ENCODE measurements around the gene POGK.

POGK gene

GRCh38 chr1:166811691-166812090 is 27.6 kb upstream of the POGK start:
- no peak overlapping the region for H2BK15ac ChIP-seq (ENCODE audit: low read length)
- H2AK5ac ChIP-seq (ENCODE audit: low read depth, low read length), result no peak overlapping the region
- H3K9ac ChIP-seq (ENCODE audit: low read depth, low read length, poor library complexity), result no peak overlapping the region
- no peaks in the 10 kb centered on the region for H3K36me3 ChIP-seq (replicated peaks in 1 of 2; ENCODE audit: control insufficient read depth in 2 of 2, insufficient read depth in 2 of 2, low read length in 2 of 2)
- WGBS, 2 donors (ENCODE audit: extremely low coverage in 2 of 2, insufficient read length in 2 of 2, insufficient replicate concordance in 1 of 2), result no CpG with 5 or more reads among the region's 2 CpGs
- no peaks in the 10 kb centered on the region for H3K9me3 ChIP-seq (replicated peaks in 1 of 2; ENCODE audit: control insufficient read depth in 2 of 2, insufficient read depth in 1 of 2, low read depth in 1 of 2, low read length in 2 of 2)
- H3K27me3 ChIP-seq (ENCODE audit: control insufficient read depth in 3 of 3, insufficient read depth in 3 of 3, low read depth in 1 of 3, low read length in 3 of 3), result no peaks in the 10 kb centered on the region
- H2AFZ ChIP-seq (ENCODE audit: low read length), result no peak overlapping the region
- no peak overlapping the region for H3K4me3 ChIP-seq (ENCODE audit: low read length in 2 of 2)
- H4K8ac ChIP-seq (ENCODE audit: low read depth, low read length), result no peak overlapping the region
- H3K4me2 ChIP-seq (ENCODE audit: insufficient read depth, low read length, poor library complexity, severe bottlenecking), result no peak overlapping the region
- no peak overlapping the region for H2BK12ac ChIP-seq (ENCODE audit: low read length)
- H3K79me1 ChIP-seq (ENCODE audit: low read depth, low read length), result no peaks in the 10 kb centered on the region
- no peak overlapping the region for H3K4ac ChIP-seq (ENCODE audit: low read length)
- H3K23ac ChIP-seq (ENCODE audit: low read depth, low read length, poor library complexity), result no peak overlapping the region
- H3K18ac ChIP-seq (ENCODE audit: low read length), result no peak overlapping the region
- H4K91ac ChIP-seq (ENCODE audit: low read depth, low read length, poor library complexity), result no peak overlapping the region
- DNase-seq (ENCODE audit: low spot score), result no peak
- H2BK120ac ChIP-seq (ENCODE audit: low read depth, low read length), result no peak overlapping the region
- peaks cover 0 to 9% of the 10 kb centered on the region in 2 donors for H3K4me1 ChIP-seq (ENCODE audit: control insufficient read depth in 2 of 2, insufficient read depth in 1 of 2, low read depth in 1 of 2, low read length in 2 of 2)
- no peak overlapping the region for H3K27ac ChIP-seq (replicated peaks; ENCODE audit: low read length)
- no peak overlapping the region for H3K14ac ChIP-seq (ENCODE audit: low read length)
- H2BK5ac ChIP-seq (ENCODE audit: low read length), result no peak overlapping the region

- Histone ChIP-seq H3K4me1 (ENCODE audit: control insufficient read depth in 2 of 2, insufficient read depth in 1 of 2, low read depth in 1 of 2, low read length in 2 of 2) (peaks cover 0 to 6% of the 10 kb centered on the region in 2 donors), H2BK12ac (ENCODE audit: low read length) (no peak overlapping the region), H3K4ac (ENCODE audit: low read length) (no peak overlapping the region), H3K23ac (ENCODE audit: low read depth, low read length, poor library complexity) (no peak overlapping the region), H3K27me3 (ENCODE audit: control insufficient read depth in 3 of 3, insufficient read depth in 3 of 3, low read depth in 1 of 3, low read length in 3 of 3) (no peaks in the 10 kb centered on the region), H4K91ac (ENCODE audit: low read depth, low read length, poor library complexity) (no peak overlapping the region), H3K9ac (ENCODE audit: low read depth, low read length, poor library complexity) (no peak overlapping the region), H4K8ac (ENCODE audit: low read depth, low read length) (no peak overlapping the region), H3K36me3 (replicated peaks in 1 of 2; ENCODE audit: control insufficient read depth in 2 of 2, insufficient read depth in 2 of 2, low read length in 2 of 2) (no peaks in the 10 kb centered on the region), H2BK15ac (ENCODE audit: low read length) (no peak overlapping the region), H3K18ac (ENCODE audit: low read length) (no peak overlapping the region), H3K4me3 (ENCODE audit: low read length in 2 of 2) (no peak overlapping the region), H3K14ac (ENCODE audit: low read length) (no peak overlapping the region), H3K27ac (replicated peaks; ENCODE audit: low read length) (no peak overlapping the region), H2BK120ac (ENCODE audit: low read depth, low read length) (no peak overlapping the region), H3K79me1 (ENCODE audit: low read depth, low read length) (no peaks in the 10 kb centered on the region), H3K9me3 (replicated peaks in 1 of 2; ENCODE audit: control insufficient read depth in 2 of 2, insufficient read depth in 1 of 2, low read depth in 1 of 2, low read length in 2 of 2) (no peaks in the 10 kb centered on the region), H2AFZ (ENCODE audit: low read length) (no peak overlapping the region), H3K4me2 (ENCODE audit: insufficient read depth, low read length, poor library complexity, severe bottlenecking) (no peak overlapping the region), H2AK5ac (ENCODE audit: low read depth, low read length) (no peak overlapping the region), H2BK5ac (ENCODE audit: low read length) (no peak overlapping the region)
- no CpG with 5 or more reads among the region's 2 CpGs for WGBS, 2 donors (ENCODE audit: extremely low coverage in 2 of 2, insufficient read length in 2 of 2, insufficient replicate concordance in 1 of 2)
- no peak for DNase-seq (ENCODE audit: low spot score)
Measured at GRCh38 chr1:166813508-166814223, 25.6 kb upstream of the POGK start.

GRCh38 chr1:166814611-166815010 is 24.7 kb upstream of the POGK start:
- H2BK5ac ChIP-seq (ENCODE audit: low read length), result no peak overlapping the region
- no peak overlapping the region for H4K8ac ChIP-seq (ENCODE audit: low read depth, low read length)
- H3K79me1 ChIP-seq (ENCODE audit: low read depth, low read length), result no peaks in the 10 kb centered on the region
- H2BK120ac ChIP-seq (ENCODE audit: low read depth, low read length), result no peak overlapping the region
- H2AK5ac ChIP-seq (ENCODE audit: low read depth, low read length), result no peak overlapping the region
- no peak for DNase-seq (ENCODE audit: low spot score)
- no peak overlapping the region for H3K23ac ChIP-seq (ENCODE audit: low read depth, low read length, poor library complexity)
- no peak overlapping the region for H2AFZ ChIP-seq (ENCODE audit: low read length)
- H3K4me2 ChIP-seq (ENCODE audit: insufficient read depth, low read length, poor library complexity, severe bottlenecking), result no peak overlapping the region
- H4K91ac ChIP-seq (ENCODE audit: low read depth, low read length, poor library complexity), result no peak overlapping the region
- no peaks in the 10 kb centered on the region for H3K9me3 ChIP-seq (replicated peaks in 1 of 2; ENCODE audit: control insufficient read depth in 2 of 2, insufficient read depth in 1 of 2, low read depth in 1 of 2, low read length in 2 of 2)
- no CpG with 5 or more reads among the region's 2 CpGs for WGBS, 2 donors (ENCODE audit: extremely low coverage in 2 of 2, insufficient read length in 2 of 2, insufficient replicate concordance in 1 of 2)
- no peak overlapping the region for H3K4ac ChIP-seq (ENCODE audit: low read length)
- H3K36me3 ChIP-seq (replicated peaks in 1 of 2; ENCODE audit: control insufficient read depth in 2 of 2, insufficient read depth in 2 of 2, low read length in 2 of 2), result no peaks in the 10 kb centered on the region
- no peak overlapping the region for H2BK15ac ChIP-seq (ENCODE audit: low read length)
- H3K14ac ChIP-seq (ENCODE audit: low read length), result no peak overlapping the region
- no peak overlapping the region for H3K9ac ChIP-seq (ENCODE audit: low read depth, low read length, poor library complexity)
- H3K27ac ChIP-seq (replicated peaks; ENCODE audit: low read length), result no peak overlapping the region
- H3K4me1 ChIP-seq (ENCODE audit: control insufficient read depth in 2 of 2, insufficient read depth in 1 of 2, low read depth in 1 of 2, low read length in 2 of 2), result no peaks in the 10 kb centered on the region
- H3K4me3 ChIP-seq (ENCODE audit: low read length in 2 of 2), result no peak overlapping the region
- peaks cover 0 to 3% (median 0%) of the 10 kb centered on the region in 3 experiments for H3K27me3 ChIP-seq (ENCODE audit: control insufficient read depth in 3 of 3, insufficient read depth in 3 of 3, low read depth in 1 of 3, low read length in 3 of 3)
- H2BK12ac ChIP-seq (ENCODE audit: low read length), result no peak overlapping the region
- no peak overlapping the region for H3K18ac ChIP-seq (ENCODE audit: low read length)

GRCh38 chr1:166819974-166820373 is 19.3 kb upstream of the POGK start:
- Histone ChIP-seq H3K79me1 (ENCODE audit: low read depth, low read length) (no peaks in the 10 kb centered on the region), H3K14ac (ENCODE audit: low read length) (no peak overlapping the region), H2AFZ (ENCODE audit: low read length) (no peak overlapping the region), H2BK120ac (ENCODE audit: low read depth, low read length) (no peak overlapping the region), H3K27me3 (ENCODE audit: control insufficient read depth in 3 of 3, insufficient read depth in 3 of 3, low read depth in 1 of 3, low read length in 3 of 3) (peaks cover 0 to 4% (median 0%) of the 10 kb centered on the region in 3 experiments), H3K9me3 (replicated peaks in 1 of 2; ENCODE audit: control insufficient read depth in 2 of 2, insufficient read depth in 1 of 2, low read depth in 1 of 2, low read length in 2 of 2) (no peaks in the 10 kb centered on the region), H3K4me1 (ENCODE audit: control insufficient read depth in 2 of 2, insufficient read depth in 1 of 2, low read depth in 1 of 2, low read length in 2 of 2) (no peaks in the 10 kb centered on the region), H3K23ac (ENCODE audit: low read depth, low read length, poor library complexity) (no peak overlapping the region), H4K91ac (ENCODE audit: low read depth, low read length, poor library complexity) (no peak overlapping the region), H3K36me3 (replicated peaks in 1 of 2; ENCODE audit: control insufficient read depth in 2 of 2, insufficient read depth in 2 of 2, low read length in 2 of 2) (no peaks in the 10 kb centered on the region), H4K8ac (ENCODE audit: low read depth, low read length) (no peak overlapping the region), H3K4me3 (ENCODE audit: low read length in 2 of 2) (no peak overlapping the region), H2AK5ac (ENCODE audit: low read depth, low read length) (no peak overlapping the region), H3K9ac (ENCODE audit: low read depth, low read length, poor library complexity) (no peak overlapping the region), H3K27ac (replicated peaks; ENCODE audit: low read length) (no peak overlapping the region), H2BK15ac (ENCODE audit: low read length) (no peak overlapping the region), H3K18ac (ENCODE audit: low read length) (no peak overlapping the region), H3K4me2 (ENCODE audit: insufficient read depth, low read length, poor library complexity, severe bottlenecking) (no peak overlapping the region), H2BK5ac (ENCODE audit: low read length) (no peak overlapping the region), H2BK12ac (ENCODE audit: low read length) (no peak overlapping the region), H3K4ac (ENCODE audit: low read length) (no peak overlapping the region)
- WGBS, 2 donors (ENCODE audit: extremely low coverage in 2 of 2, insufficient read length in 2 of 2, insufficient replicate concordance in 1 of 2), result no CpG with 5 or more reads among the region's 2 CpGs
- no peak for DNase-seq (ENCODE audit: low spot score)
